ENCODE data around the gene SENP6. TPM values are rescaled to one million over a fixed set of nuclear protein-coding genes. Genes with fewer than 3 reads are reported as not detected.
"Not testable (repeated sequence)": the region's sequence is repeated elsewhere in the genome, so short reads cannot be mapped to it uniquely, and the experiment has no call there.

Gene SENP6
- total RNA-seq, 2 experiments from 2014 or later = 54.0 to 57.7 TPM

DNA sequence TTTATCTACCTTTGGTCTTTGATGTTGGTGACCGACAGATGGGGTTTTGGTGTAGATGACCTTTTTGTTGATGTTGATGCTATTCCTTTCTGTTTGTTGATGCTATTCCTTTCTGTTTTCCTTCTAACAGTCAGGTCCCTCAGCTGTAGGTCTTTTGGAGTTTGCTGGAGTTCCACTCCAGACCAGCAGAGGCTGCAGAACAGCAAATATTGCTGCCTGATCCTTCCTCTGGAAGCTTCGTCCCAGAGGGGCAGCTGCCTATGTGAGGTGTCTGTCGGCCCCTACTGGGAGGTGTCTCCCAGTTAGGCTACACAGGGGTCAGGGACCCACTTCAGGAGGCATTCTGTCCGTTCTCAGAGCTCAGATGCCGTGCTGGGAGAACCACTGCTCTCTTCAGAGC, 85.9 kb downstream of the SENP6 start:
- CTCF ChIA-PET; DNase-seq; H3K27me3 Mint-ChIP-seq (ENCODE audit: low read depth); intact Hi-C loops (cut with micrococcal nuclease); H3K9me3 Mint-ChIP-seq; H3K27ac Mint-ChIP-seq; H3K4me3 Mint-ChIP-seq: not testable (repeated sequence)
- Mint-ChIP-seq H3K36me3 (ENCODE audit: low read depth) (peaks cover 65% of the 10 kb centered on the region), H3K4me1 (ENCODE audit: low read depth) (peaks cover 15% of the 10 kb centered on the region)

DNA sequence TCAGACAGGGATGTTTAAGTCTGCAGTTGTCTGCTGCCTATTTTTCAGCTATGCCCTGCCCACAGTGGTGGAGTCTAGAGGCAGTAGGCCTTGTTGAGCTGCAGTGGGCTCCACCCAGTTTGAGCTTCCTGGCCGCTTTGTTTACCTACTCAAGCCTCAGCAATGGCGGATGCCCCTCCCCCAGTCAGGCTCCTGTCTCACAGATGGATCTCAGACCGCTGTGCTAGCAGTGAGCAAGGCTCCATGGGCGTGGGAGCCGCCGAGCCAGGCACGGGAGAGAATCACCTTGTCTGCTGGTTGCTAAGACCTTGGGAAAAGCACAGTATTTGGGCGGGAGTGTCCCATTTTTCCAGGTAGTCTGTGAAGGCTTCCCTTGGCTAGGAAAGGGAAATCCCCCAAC, 86.3 kb downstream of the SENP6 start:
- CTCF ChIA-PET; DNase-seq; intact Hi-C loops (cut with micrococcal nuclease); H3K9me3 Mint-ChIP-seq; H3K27me3 Mint-ChIP-seq (ENCODE audit: low read depth); H3K4me3 Mint-ChIP-seq; H3K27ac Mint-ChIP-seq: not testable (repeated sequence)
- peaks cover 65% of the 10 kb centered on the region for H3K36me3 Mint-ChIP-seq (ENCODE audit: low read depth)
- peaks cover 15% of the 10 kb centered on the region for H3K4me1 Mint-ChIP-seq (ENCODE audit: low read depth)

DNA sequence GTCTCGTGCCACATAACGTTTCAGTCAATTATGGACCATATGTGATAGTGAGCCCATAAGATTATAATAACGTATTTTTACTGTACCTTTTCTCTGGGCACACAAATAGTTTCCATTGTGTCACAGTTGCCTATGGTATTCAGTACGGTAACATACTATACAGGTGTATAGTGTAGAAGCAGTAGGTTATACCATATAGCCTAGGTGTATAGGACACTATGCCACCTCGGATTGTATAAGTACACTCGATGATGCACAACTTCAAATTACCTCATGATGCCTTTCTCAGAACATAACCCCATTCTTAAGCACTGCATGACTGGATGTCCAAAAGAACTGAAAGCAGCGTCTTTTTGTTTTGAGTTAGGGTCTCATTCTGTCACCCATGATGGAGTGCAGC, 87.9 kb downstream of the SENP6 start:
- H3K36me3 Mint-ChIP-seq (ENCODE audit: low read depth) = peaks cover 53% of the 10 kb centered on the region
- intact Hi-C loops (cut with micrococcal nuclease) = no loop called here
- no peak overlapping the region for H3K4me3 Mint-ChIP-seq
- no peaks in the 10 kb centered on the region for H3K9me3 Mint-ChIP-seq
- H3K4me1 Mint-ChIP-seq (ENCODE audit: low read depth) = peaks cover 11% of the 10 kb centered on the region
- no peak overlapping the region for H3K27ac Mint-ChIP-seq
- CTCF ChIA-PET = no interaction called here
- H3K27me3 Mint-ChIP-seq (ENCODE audit: low read depth) = no peaks in the 10 kb centered on the region
- DNase-seq = no peak

DNA sequence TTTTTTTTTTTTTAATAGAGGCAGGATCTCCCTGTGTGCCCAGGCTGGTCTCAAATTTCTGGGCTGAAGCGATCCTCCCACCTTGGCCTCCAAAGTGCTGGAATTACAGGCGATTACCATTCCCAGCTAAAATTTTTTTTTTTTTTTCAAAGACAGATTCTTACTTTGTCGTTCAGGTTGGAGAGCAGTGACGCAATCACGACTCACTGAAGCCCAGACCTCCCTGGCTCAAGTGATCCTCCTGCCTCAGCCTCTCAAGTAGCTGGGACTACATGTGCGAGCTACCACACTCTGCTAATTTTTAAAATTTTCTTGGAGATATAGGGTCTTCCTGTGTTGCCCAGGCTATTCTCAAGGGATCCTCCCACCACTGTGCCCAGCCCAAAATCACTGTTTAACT, 89.3 kb downstream of the SENP6 start:
- CTCF ChIA-PET = no interaction called here
- Mint-ChIP-seq H3K27ac (no peak overlapping the region), H3K4me3 (no peak overlapping the region), H3K4me1 (ENCODE audit: low read depth) (peaks cover 8% of the 10 kb centered on the region), H3K27me3 (ENCODE audit: low read depth) (no peaks in the 10 kb centered on the region), H3K36me3 (ENCODE audit: low read depth) (peaks cover 44% of the 10 kb centered on the region), H3K9me3 (no peaks in the 10 kb centered on the region)
- no peak for DNase-seq
- intact Hi-C loops (cut with micrococcal nuclease) = no loop called here

DNA sequence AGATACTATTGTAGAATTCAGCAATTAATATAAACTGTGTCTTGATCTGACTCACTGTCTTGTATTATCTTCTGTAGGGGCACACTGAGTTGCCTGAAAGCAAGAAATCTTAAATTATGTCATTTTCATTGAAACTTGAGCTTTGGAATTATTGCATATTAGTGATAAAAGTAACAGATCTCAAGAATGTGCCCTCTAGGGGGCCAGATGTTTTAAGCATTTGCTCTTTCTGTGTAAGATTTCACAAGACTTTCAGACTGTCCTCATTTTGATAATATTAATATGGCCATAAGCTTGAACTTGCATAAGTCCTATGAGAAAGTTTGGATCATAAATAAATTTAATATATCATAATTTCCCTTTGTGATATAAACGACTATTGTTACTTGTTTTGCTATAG, 91.9 kb downstream of the SENP6 start:
- CTCF ChIA-PET = interaction anchor here (1.2 kb wide), 1 partner anchor 17 kb away, joined by 5 read pairs; no protein-coding TSS in a partner anchor
- Mint-ChIP-seq H3K4me1 (ENCODE audit: low read depth) (no peaks in the 10 kb centered on the region), H3K27ac (no peak overlapping the region), H3K27me3 (ENCODE audit: low read depth) (no peaks in the 10 kb centered on the region), H3K4me3 (no peak overlapping the region), H3K36me3 (ENCODE audit: low read depth) (peaks cover 30% of the 10 kb centered on the region), H3K9me3 (no peaks in the 10 kb centered on the region)
- no peak for DNase-seq
- intact Hi-C loops (cut with micrococcal nuclease) = no loop called here

DNA sequence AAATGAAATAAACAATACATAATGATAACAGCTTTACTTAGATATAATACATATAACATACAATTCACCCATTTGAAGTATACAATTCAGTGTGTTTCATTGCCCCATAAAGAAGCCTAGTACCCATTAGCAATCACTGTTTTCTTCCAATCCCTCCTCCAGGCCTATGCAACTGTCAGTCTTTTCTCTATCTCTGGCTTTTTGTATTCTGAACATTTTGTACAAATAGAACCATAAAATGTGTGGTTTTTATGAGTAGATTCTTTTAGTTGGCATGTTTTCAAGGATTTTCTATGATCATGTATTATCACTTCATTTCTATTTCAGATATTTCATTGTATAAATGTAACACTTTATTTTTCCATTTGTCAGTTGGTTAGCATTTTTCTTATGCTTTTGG, 92.7 kb downstream of the SENP6 start:
- H3K36me3 Mint-ChIP-seq (ENCODE audit: low read depth) = peaks cover 28% of the 10 kb centered on the region
- CTCF ChIA-PET = no interaction called here
- intact Hi-C loops (cut with micrococcal nuclease) = no loop called here

DNA sequence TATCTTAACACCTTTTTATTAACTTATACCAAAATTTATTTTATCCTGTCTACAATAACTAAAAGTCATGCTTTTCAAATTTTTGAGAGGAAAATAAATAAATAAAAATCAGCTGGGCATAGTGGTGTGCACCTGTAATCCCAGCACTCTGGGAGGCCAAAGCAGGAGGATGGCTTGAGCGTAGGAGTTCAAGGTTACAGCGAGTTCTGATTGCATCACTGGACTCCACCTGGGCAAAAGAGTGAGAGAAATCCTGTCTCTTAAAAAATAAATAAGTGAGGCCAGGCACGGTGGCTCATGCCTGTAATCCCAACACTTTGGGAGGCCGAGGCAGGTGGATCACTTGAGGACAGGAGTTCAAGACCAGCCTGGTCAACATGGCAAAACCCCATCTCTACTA, 106.7 kb downstream of the SENP6 start:
- H3K4me3 Mint-ChIP-seq; CTCF ChIA-PET; H3K4me1 Mint-ChIP-seq (ENCODE audit: low read depth); H3K9me3 Mint-ChIP-seq; DNase-seq; H3K27ac Mint-ChIP-seq; intact Hi-C loops (cut with micrococcal nuclease); H3K27me3 Mint-ChIP-seq (ENCODE audit: low read depth): not testable (repeated sequence)
- H3K36me3 Mint-ChIP-seq (ENCODE audit: low read depth) = peaks cover 25% of the 10 kb centered on the region

More for the DNA sequence above, 92.7 kb downstream of the SENP6 start:
- no peak for DNase-seq
- no peaks in the 10 kb centered on the region for H3K27me3 Mint-ChIP-seq (ENCODE audit: low read depth)
- no peak overlapping the region for H3K4me3 Mint-ChIP-seq
- H3K4me1 Mint-ChIP-seq (ENCODE audit: low read depth) = no peaks in the 10 kb centered on the region
- no peaks in the 10 kb centered on the region for H3K9me3 Mint-ChIP-seq
- H3K27ac Mint-ChIP-seq = no peak overlapping the region

DNA sequence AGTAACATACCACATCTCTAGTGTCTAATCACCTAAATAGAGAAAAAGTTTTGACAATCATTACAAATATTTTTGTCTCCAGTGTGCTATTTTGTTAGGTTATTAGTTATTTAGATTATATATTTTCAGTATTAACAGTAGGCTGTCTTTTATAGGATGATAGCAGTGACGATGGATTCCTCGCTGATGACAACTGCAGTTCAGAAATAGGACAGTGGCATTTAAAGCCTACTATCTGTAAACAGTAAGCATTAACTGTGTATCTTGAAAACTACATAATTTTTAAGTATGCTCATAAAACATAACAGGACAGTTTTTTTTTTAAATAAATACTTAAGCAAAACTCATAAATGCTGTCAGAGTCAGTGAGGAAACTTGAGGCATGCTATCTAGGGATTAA, 109.5 kb downstream of the SENP6 start:
- Mint-ChIP-seq H3K27me3 (ENCODE audit: low read depth) (no peaks in the 10 kb centered on the region), H3K4me3 (no peak overlapping the region), H3K9me3 (no peaks in the 10 kb centered on the region), H3K36me3 (ENCODE audit: low read depth) (peaks cover 30% of the 10 kb centered on the region), H3K4me1 (ENCODE audit: low read depth) (no peaks in the 10 kb centered on the region), H3K27ac (no peak overlapping the region)
- DNase-seq = no peak
- intact Hi-C loops (cut with micrococcal nuclease) = no loop called here
- CTCF ChIA-PET = no interaction called here

DNA sequence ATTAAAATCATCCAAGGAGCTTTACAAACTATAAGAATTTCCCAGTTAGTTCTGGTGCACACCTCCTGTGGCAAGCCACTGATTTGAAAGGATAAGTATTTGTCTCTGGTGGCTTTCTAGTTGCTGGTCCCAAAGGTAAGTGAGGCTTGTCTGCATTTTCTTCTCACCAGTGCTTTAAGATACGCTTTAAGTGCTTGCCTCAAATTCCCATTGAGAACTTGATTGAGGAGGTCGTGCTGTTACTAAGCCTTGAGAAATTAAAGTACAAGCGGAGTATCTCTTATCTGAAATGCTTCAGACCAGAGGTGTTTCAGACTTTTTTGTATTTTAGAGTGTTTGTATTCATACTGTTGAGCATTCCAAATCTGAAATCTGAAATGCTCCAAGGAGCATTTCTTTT, 117.5 kb downstream of the SENP6 start:
- H3K9me3 Mint-ChIP-seq = no peaks in the 10 kb centered on the region
- H3K4me3 Mint-ChIP-seq = no peak overlapping the region
- no peak overlapping the region for H3K27ac Mint-ChIP-seq
- no peaks in the 10 kb centered on the region for H3K4me1 Mint-ChIP-seq (ENCODE audit: low read depth)
- intact Hi-C loops (cut with micrococcal nuclease) = no loop called here
- H3K36me3 Mint-ChIP-seq (ENCODE audit: low read depth) = peaks cover 11% of the 10 kb centered on the region
- CTCF ChIA-PET = interaction anchor here (0.6 to 0.7 kb wide), 2 partner anchors 8 to 13 kb away, joined by 3 to 6 read pairs; no protein-coding TSS in a partner anchor
- no peak for DNase-seq
- H3K27me3 Mint-ChIP-seq (ENCODE audit: low read depth) = no peaks in the 10 kb centered on the region

DNA sequence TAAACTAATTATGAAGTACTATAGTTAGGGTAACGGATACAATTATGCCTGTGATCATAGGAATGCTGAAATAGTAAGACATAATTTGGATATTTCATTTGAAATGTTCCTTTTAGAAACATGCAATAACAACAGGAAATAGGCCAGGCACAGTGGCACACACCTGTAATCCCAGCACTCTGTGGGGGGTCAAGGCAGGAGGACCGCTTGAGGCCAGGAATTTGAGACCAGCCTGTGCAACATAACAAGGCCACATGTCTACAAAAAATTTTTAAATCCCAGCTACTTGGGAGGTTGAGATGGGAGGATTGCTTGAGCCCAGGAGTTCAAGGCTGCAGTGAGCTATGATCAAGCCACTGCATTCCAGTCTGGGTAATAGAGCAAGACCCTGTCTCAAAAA, 121.7 kb downstream of the SENP6 start:
- DNase-seq = no peak
- no peaks in the 10 kb centered on the region for H3K9me3 Mint-ChIP-seq
- intact Hi-C loops (cut with micrococcal nuclease) = no loop called here
- CTCF ChIA-PET = no interaction called here
- no peak overlapping the region for H3K27ac Mint-ChIP-seq
- no peaks in the 10 kb centered on the region for H3K27me3 Mint-ChIP-seq (ENCODE audit: low read depth)
- no peaks in the 10 kb centered on the region for H3K4me1 Mint-ChIP-seq (ENCODE audit: low read depth)
- H3K4me3 Mint-ChIP-seq = no peak overlapping the region
- H3K36me3 Mint-ChIP-seq (ENCODE audit: low read depth) = no peaks in the 10 kb centered on the region

DNA sequence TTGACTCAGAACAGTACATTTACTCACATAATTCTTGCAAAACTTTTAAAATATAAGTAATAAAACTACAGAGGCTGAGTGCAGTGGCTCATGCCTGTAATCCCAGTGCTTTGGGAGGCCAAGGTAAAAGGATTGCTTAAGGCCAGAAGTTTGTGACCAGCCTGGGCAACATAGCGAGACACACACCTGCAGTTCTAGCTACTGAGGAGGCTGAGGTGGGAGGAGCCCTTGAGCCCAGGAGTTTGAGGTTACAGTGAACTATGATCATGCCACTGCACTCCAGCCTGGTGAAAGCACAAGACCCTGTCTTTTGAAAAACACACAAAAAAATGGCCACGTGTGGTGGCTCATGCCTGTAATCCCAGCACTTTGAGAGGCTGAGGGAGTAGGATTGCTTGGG, 125.5 kb downstream of the SENP6 start:
- intact Hi-C loops (cut with micrococcal nuclease) = no loop called here
- CTCF ChIA-PET = interaction anchor here (0.6 to 0.8 kb wide), 2 partner anchors 8 to 162 kb away, joined by 3 to 6 read pairs; no protein-coding TSS in a partner anchor
- Mint-ChIP-seq H3K4me1 (ENCODE audit: low read depth) (no peaks in the 10 kb centered on the region), H3K4me3 (no peak overlapping the region), H3K36me3 (ENCODE audit: low read depth) (no peaks in the 10 kb centered on the region), H3K27me3 (ENCODE audit: low read depth) (no peaks in the 10 kb centered on the region), H3K27ac (no peak overlapping the region), H3K9me3 (no peaks in the 10 kb centered on the region)
- no peak for DNase-seq

DNA sequence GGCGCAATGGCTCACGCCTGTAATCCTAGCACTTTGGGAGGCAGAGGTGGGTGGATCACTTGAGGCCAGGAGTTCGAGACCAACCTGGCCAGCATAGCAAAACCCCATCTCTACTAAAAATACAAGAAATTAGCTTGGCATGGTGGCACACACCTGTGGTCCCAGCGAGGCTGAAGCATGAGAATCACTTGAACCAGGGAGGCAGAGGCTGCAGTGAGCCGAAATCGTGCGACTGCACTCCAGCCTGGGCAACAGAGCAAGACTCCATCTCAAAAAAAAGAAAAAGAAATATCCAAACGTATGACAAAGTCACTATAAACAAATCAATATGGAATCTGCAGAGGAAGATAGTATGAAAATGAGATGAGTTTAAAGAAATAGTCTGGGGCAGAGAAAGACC, 129.3 kb downstream of the SENP6 start:
- intact Hi-C loops (cut with micrococcal nuclease); H3K4me1 Mint-ChIP-seq (ENCODE audit: low read depth); H3K27ac Mint-ChIP-seq; DNase-seq; H3K27me3 Mint-ChIP-seq (ENCODE audit: low read depth); H3K9me3 Mint-ChIP-seq; H3K36me3 Mint-ChIP-seq (ENCODE audit: low read depth); CTCF ChIA-PET; H3K4me3 Mint-ChIP-seq: not testable (repeated sequence)

DNA sequence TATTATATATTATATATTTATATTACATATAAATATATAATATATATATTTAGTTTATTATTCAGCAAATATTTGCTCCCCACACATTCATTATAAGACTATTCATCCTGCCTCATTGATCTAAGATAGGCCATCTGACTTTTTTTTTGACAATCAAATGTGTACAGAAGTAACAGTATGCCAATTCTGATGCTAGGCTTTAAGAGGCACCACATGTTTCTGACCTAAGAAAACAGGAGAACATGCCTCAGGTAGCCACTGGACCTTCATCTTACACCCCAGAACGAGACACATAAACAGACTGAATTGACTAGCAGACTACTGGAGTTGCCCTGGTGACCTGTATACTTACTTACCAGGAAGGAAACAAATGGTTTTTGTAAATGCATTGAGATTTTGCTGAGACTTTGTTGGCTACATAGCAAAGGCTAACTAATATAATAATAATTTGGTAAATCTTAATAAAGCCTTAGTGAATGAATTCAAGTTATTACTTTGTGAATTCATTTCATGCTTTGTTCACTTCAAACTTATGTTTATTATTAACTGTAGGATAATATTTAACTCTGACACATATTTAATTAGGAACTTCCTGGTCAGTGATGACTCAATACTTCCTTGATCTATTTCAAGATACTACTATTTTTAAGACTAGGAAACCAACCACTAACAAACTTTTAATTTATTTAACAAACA, 134.0 kb downstream of the SENP6 start:
- Mint-ChIP-seq H3K4me3 (no peak overlapping the region), H3K9me3 (no peaks in the 10 kb centered on the region), H3K27me3 (ENCODE audit: low read depth) (no peaks in the 10 kb centered on the region), H3K27ac (no peak overlapping the region), H3K4me1 (ENCODE audit: low read depth) (no peaks in the 10 kb centered on the region), H3K36me3 (ENCODE audit: low read depth) (no peaks in the 10 kb centered on the region)
- intact Hi-C loops (cut with micrococcal nuclease) = no loop called here
- CTCF ChIA-PET = interaction anchor here (0.6 kb wide), 1 partner anchor 234 kb away, joined by 3 read pairs; no protein-coding TSS in a partner anchor
- no peak for DNase-seq
